GM12892 (cell line): ENCODE results near the gene IFITM10.

Experiments
- POLR2A ChIP-seq: IDR thresholded peaks from 2 replicates; pipeline ENCODE4 v1.6.1; 2011; ENCODE audit warnings: low read depth, low read length, control low read depth
- POLR2AphosphoS5 ChIP-seq: IDR thresholded peaks from 2 replicates; pipeline ENCODE4 v1.6.1; 2011; ENCODE audit warnings: low read depth, low read length, control low read depth
- TAF1 ChIP-seq: IDR thresholded peaks from 2 replicates; pipeline ENCODE4 v1.6.1; 2011; ENCODE audit warnings: low read depth, mild to moderate bottlenecking, control low read depth, low read length, borderline replicate concordance

- no peak for TF ChIP-seq POLR2A
- no peak for TF ChIP-seq POLR2AphosphoS5
- no peak for TF ChIP-seq TAF1
Observed at GRCh38 chr11:1786466-1786865, 36.1 kb upstream of the IFITM10 start.
